SU-DHL-6 (cell line): ENCODE data around the gene FAN1.

Experiments
- CTCF ChIP-seq: fragments of 200-600 bp; sonication (generic); IDR thresholded peaks from one replicate; pipeline ENCODE4 v1.5.1; 2017; ENCODE audit warnings: antibody characterized with exemption, mild to moderate bottlenecking, low read length, moderate library complexity; ENCODE audit not compliant: insufficient read depth, poor library complexity, severe bottlenecking
- EZH2phosphoT487 ChIP-seq: fragments of 200-600 bp; sonication (generic), shearing (Covaris generic); conservative IDR thresholded peaks from 2 replicates; pipeline ENCODE4 v1.6.1; 2018; ENCODE audit warnings: mild to moderate bottlenecking, antibody characterized with exemption, low read length, moderate library complexity, mixed read lengths

GRCh38 chr15:30919877-30920550, 16.3 kb downstream of the FAN1 start:
- TF ChIP-seq CTCF (no peak), EZH2phosphoT487 (no peak)
